Ovary (tissue), 3 donors: Measurements from ENCODE around the gene SERF2.
"Not testable (repeated sequence)": the region's sequence is repeated elsewhere in the genome, so short reads cannot be mapped to it uniquely, and the experiment has no call there.

Source experiments
- CTCF ChIP-seq, 3 donors: fragments of 450-650 bp in 2 of 3; fragments of 200-600 bp in 1 of 3; IDR thresholded peaks; one replicate each; pipeline versions ENCODE4 v1.5.1 to v1.8.0; 2016 to 2022; ENCODE audit warnings: antibody characterized with exemption in 3 of 3, mild to moderate bottlenecking in 1 of 3
- EP300 ChIP-seq: sonication (generic); formaldehyde crosslinking; IDR thresholded peaks from one replicate; pipeline ENCODE4 v1.6.1; 2017; ENCODE audit warnings: antibody characterized with exemption
- POLR2A ChIP-seq: fragments of 450-650 bp; IDR thresholded peaks from one replicate; pipeline ENCODE4 v1.6.1; 2017; ENCODE audit warnings: antibody characterized with exemption, mild to moderate bottlenecking, moderate library complexity
- donor health status: DM: no; HTN: no; CAD: no.

DNA sequence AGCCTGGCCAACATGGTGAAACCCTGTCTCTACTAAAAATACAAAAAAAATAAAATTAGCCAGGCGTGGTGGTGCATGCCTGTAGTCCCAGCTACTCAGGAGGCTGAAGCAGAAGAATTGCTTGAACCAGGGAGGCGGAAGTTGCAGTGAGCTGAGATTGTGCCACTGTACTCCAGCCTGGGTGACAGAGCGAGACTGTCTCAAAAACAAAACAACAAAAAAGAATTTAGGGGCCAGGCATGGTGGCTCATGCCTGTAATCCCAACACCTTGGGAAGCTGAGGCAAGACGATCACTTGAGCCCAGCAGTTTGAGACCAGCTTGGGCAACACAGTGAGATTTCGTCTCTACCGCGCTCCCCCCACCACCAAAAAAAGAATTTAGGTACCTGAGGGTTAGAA is 10.6 kb downstream of the SERF2 start:
- TF ChIP-seq CTCF (IDR thresholded peaks at IDR 0.05); POLR2A; EP300: not testable (repeated sequence)
